Neural cell (in vitro differentiated cells): ENCODE measurements around the gene LIMCH1. TPM values are rescaled to one million over a fixed set of nuclear protein-coding genes. Genes with fewer than 3 reads are reported as not detected.

ENCODE experiments used
- H2AFZ ChIP-seq: fragments of 200-600, 300-800 bp; sonication (generic), shearing (Covaris generic); 2 replicates; pipeline ENCODE4 v1.6.0; 2014; ENCODE audit warnings: low read depth, mild to moderate bottlenecking, antibody characterized with exemption, low read length, moderate library complexity
- H3F3A ChIP-seq: fragments of 200-600 bp; shearing (Covaris generic); 2 replicates; pipeline ENCODE4 v1.6.1; 2016; ENCODE audit warnings: mild to moderate bottlenecking, moderate library complexity, mixed read lengths, antibody characterized with exemption, low read length; ENCODE audit not compliant: insufficient read depth, poor library complexity, severe bottlenecking
- H3K27ac ChIP-seq: fragments of 200-600, 300-800 bp; sonication (generic), shearing (Covaris generic); 2 replicates; pipeline ENCODE4 v1.5.1; 2014; ENCODE audit warnings: mild to moderate bottlenecking, low read length, moderate library complexity
- H3K27me3 ChIP-seq: fragments of 300-800, 200-600 bp; sonication (generic), shearing (Covaris generic); 2 replicates; pipeline ENCODE4 v1.6.0; 2014; ENCODE audit warnings: mild to moderate bottlenecking, low read depth, low read length, moderate library complexity; ENCODE audit not compliant: insufficient read depth
- H3K36me3 ChIP-seq: fragments of 300-800, 200-600 bp; sonication (generic), shearing (Covaris generic); 2 replicates; pipeline ENCODE4 v1.5.1; 2014; ENCODE audit warnings: mild to moderate bottlenecking, antibody characterized with exemption, low read length, moderate library complexity; ENCODE audit not compliant: insufficient read depth
- H3K4me2 ChIP-seq: fragments of 300-800, 200-600 bp; sonication (generic), shearing (Covaris generic); 2 replicates; pipeline ENCODE4 v1.6.0; 2014; ENCODE audit warnings: mild to moderate bottlenecking, low read length
- H3K4me3 ChIP-seq: fragments of 300-800, 200-600 bp; sonication (generic), shearing (Covaris generic); 2 replicates; pipeline ENCODE4 v1.5.1; 2014; ENCODE audit warnings: mild to moderate bottlenecking, low read length, moderate library complexity
- H3K79me2 ChIP-seq: fragments of 200-600 bp; shearing (Covaris generic); replicated peaks from 2 replicates; pipeline ENCODE4 v1.6.0; 2014; ENCODE audit warnings: mild to moderate bottlenecking, low read length, moderate library complexity; ENCODE audit not compliant: insufficient read depth
- H3K9ac ChIP-seq: fragments of 300-800, 200-600 bp; sonication (generic), shearing (Covaris generic); 2 replicates; pipeline ENCODE4 v1.6.1; 2016; ENCODE audit warnings: mild to moderate bottlenecking, low read length, mixed read lengths
- H3K9me2 ChIP-seq: fragments of 200-600 bp; shearing (Covaris generic); 2 replicates; pipeline ENCODE4 v1.6.1; 2016; ENCODE audit warnings: mild to moderate bottlenecking, low read length, mixed read lengths; ENCODE audit not compliant: insufficient read depth
- H3K9me3 ChIP-seq: fragments of 200-600, 300-800 bp; sonication (generic), shearing (Covaris generic); 2 replicates; pipeline ENCODE4 v1.6.1; 2016; ENCODE audit warnings: mild to moderate bottlenecking, mixed run types, low read length, moderate library complexity, mixed read lengths
- H4K20me1 ChIP-seq: fragments of 200-600 bp; shearing (Covaris generic); 2 replicates; pipeline ENCODE4 v1.6.1; 2016; ENCODE audit warnings: mild to moderate bottlenecking, mixed run types; ENCODE audit not compliant: insufficient read depth
- EP300 ChIP-seq: fragments of 450-650 bp; conservative IDR thresholded peaks from 2 replicates; pipeline ENCODE4 v1.6.1; 2014; ENCODE audit warnings: antibody characterized with exemption, mild to moderate bottlenecking, moderate library complexity; ENCODE audit not compliant: poor library complexity, severe bottlenecking
- EZH2 ChIP-seq: fragments of 200-600, 300-800 bp; shearing (Covaris generic), sonication (generic); IDR thresholded peaks from 2 replicates; pipeline ENCODE4 v1.6.1; 2014; ENCODE audit warnings: antibody characterized with exemption, low read length, borderline replicate concordance, mild to moderate bottlenecking; ENCODE audit not compliant: insufficient read depth, poor library complexity, severe bottlenecking
- MXI1 ChIP-seq: fragments of 450-650 bp; conservative IDR thresholded peaks from 2 replicates; pipeline ENCODE4 v1.6.1; 2014; ENCODE audit warnings: antibody characterized with exemption, mild to moderate bottlenecking; ENCODE audit not compliant: poor library complexity, severe bottlenecking
- POLR2AphosphoS5 ChIP-seq: IDR thresholded peaks from 2 replicates; pipeline ENCODE4 v1.6.1; 2012
- RAD21 ChIP-seq: fragments of 450-650 bp; conservative IDR thresholded peaks from 2 replicates; pipeline ENCODE4 v1.6.1; 2014; ENCODE audit warnings: antibody characterized with exemption, mild to moderate bottlenecking, moderate library complexity
- SMC3 ChIP-seq: fragments of 450-650 bp; conservative IDR thresholded peaks from 2 replicates; pipeline ENCODE4 v1.6.1; 2014; ENCODE audit warnings: antibody characterized with exemption, mild to moderate bottlenecking, moderate library complexity; ENCODE audit not compliant: poor library complexity
- TAF1 ChIP-seq: IDR thresholded peaks from 2 replicates; pipeline ENCODE4 v1.6.1; 2012; ENCODE audit warnings: low read depth
- polyA plus RNA-seq: library from polyadenylated mRNA; depleted of rRNA; stranded (reverse); fragments of >200 nt; gene quantifications from 2 replicates; pipeline ENCODE4 v1.2.3, GENCODE V29; 2014
- TF ChIP-seq, protein P1 (sequence below): IDR thresholded peaks from 2 replicates; pipeline ENCODE4 v1.6.1; 2012; ENCODE audit warnings: borderline replicate concordance
- TF ChIP-seq, protein P2 (sequence below): fragments of 450-650 bp; IDR thresholded peaks from 2 replicates; pipeline ENCODE4 v1.5.1; 2014; ENCODE audit warnings: antibody characterized with exemption, mild to moderate bottlenecking, moderate library complexity; ENCODE audit not compliant: poor library complexity, severe bottlenecking

The LIMCH1 gene
- polyA plus RNA-seq, 1 donor from 2014 or later = 9.1 TPM

DNA sequence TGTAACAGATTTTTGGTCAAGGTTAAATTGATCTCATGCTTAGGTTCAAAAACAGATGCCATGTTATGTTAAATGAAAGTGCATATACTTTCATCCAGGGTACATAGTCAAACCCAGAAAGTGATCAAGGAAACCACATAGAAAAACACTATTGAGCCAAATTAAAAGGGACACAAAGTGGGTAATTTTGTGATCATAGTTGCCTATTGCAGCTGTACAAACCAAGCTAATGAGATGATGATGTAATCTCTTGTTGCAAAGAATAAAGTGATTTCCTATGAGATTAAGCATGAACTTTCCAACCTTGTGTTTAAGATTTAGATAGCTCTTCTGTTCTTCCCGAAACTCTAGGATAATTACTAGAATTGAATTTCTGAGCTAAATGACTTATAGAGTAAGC is 20.2 kb upstream of the LIMCH1 start:
- Histone ChIP-seq H3K9ac (no peak overlapping the region), H3K27me3 (no peaks in the 10 kb centered on the region), H3K4me2 (no peak overlapping the region), H2AFZ (no peak overlapping the region), H3F3A (no peaks in the 10 kb centered on the region), H3K79me2 (no peaks in the 10 kb centered on the region), H3K27ac (no peak overlapping the region), H4K20me1 (no peaks in the 10 kb centered on the region), H3K36me3 (no peaks in the 10 kb centered on the region), H3K9me3 (no peaks in the 10 kb centered on the region), H3K4me3 (no peak overlapping the region), H3K9me2 (no peaks in the 10 kb centered on the region)
- TF ChIP-seq RAD21 (no peak), EZH2 (no peak), MXI1 (no peak), TAF1 (no peak), EP300 (no peak), POLR2AphosphoS5 (no peak), SMC3 (no peak)
- TF ChIP-seq, protein P1, sequence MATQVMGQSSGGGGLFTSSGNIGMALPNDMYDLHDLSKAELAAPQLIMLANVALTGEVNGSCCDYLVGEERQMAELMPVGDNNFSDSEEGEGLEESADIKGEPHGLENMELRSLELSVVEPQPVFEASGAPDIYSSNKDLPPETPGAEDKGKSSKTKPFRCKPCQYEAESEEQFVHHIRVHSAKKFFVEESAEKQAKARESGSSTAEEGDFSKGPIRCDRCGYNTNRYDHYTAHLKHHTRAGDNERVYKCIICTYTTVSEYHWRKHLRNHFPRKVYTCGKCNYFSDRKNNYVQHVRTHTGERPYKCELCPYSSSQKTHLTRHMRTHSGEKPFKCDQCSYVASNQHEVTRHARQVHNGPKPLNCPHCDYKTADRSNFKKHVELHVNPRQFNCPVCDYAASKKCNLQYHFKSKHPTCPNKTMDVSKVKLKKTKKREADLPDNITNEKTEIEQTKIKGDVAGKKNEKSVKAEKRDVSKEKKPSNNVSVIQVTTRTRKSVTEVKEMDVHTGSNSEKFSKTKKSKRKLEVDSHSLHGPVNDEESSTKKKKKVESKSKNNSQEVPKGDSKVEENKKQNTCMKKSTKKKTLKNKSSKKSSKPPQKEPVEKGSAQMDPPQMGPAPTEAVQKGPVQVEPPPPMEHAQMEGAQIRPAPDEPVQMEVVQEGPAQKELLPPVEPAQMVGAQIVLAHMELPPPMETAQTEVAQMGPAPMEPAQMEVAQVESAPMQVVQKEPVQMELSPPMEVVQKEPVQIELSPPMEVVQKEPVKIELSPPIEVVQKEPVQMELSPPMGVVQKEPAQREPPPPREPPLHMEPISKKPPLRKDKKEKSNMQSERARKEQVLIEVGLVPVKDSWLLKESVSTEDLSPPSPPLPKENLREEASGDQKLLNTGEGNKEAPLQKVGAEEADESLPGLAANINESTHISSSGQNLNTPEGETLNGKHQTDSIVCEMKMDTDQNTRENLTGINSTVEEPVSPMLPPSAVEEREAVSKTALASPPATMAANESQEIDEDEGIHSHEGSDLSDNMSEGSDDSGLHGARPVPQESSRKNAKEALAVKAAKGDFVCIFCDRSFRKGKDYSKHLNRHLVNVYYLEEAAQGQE = no peak
- TF ChIP-seq, protein P2, sequence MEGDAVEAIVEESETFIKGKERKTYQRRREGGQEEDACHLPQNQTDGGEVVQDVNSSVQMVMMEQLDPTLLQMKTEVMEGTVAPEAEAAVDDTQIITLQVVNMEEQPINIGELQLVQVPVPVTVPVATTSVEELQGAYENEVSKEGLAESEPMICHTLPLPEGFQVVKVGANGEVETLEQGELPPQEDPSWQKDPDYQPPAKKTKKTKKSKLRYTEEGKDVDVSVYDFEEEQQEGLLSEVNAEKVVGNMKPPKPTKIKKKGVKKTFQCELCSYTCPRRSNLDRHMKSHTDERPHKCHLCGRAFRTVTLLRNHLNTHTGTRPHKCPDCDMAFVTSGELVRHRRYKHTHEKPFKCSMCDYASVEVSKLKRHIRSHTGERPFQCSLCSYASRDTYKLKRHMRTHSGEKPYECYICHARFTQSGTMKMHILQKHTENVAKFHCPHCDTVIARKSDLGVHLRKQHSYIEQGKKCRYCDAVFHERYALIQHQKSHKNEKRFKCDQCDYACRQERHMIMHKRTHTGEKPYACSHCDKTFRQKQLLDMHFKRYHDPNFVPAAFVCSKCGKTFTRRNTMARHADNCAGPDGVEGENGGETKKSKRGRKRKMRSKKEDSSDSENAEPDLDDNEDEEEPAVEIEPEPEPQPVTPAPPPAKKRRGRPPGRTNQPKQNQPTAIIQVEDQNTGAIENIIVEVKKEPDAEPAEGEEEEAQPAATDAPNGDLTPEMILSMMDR = no peak

DNA sequence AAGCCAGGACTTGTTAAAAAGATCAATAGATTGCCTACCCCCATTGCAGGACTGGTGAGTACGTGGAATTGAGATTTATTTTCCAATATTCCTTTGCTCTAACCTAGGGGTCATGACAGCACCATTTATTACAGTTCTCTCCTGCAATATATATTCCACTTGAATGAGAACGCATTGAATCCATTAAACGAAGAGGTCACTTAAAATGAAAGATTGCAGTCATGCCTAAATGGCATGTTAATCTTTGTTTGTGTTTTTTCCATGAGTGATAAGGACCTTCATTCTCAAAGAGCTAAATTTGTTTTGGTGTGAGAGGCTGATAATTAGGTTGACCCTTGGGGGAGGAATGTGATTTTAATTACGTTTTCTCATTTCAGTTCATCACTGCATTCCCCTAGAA is 13.5 kb upstream of the LIMCH1 start:
- H3K9me3 ChIP-seq = no peaks in the 10 kb centered on the region
- no peak overlapping the region for H3K9ac ChIP-seq
- no peaks in the 10 kb centered on the region for H4K20me1 ChIP-seq
- no peak overlapping the region for H2AFZ ChIP-seq
- H3K27ac ChIP-seq = no peak overlapping the region
- no peak for TF ChIP-seq MXI1
- TF ChIP-seq POLR2AphosphoS5 = no peak
- TF ChIP-seq SMC3 = no peak
- no peaks in the 10 kb centered on the region for H3K9me2 ChIP-seq
- H3K79me2 ChIP-seq = no peaks in the 10 kb centered on the region
- H3K27me3 ChIP-seq = no peaks in the 10 kb centered on the region
- H3K4me2 ChIP-seq = no peak overlapping the region
- no peaks in the 10 kb centered on the region for H3K36me3 ChIP-seq
- no peak overlapping the region for H3K4me3 ChIP-seq
- H3F3A ChIP-seq = no peaks in the 10 kb centered on the region

DNA sequence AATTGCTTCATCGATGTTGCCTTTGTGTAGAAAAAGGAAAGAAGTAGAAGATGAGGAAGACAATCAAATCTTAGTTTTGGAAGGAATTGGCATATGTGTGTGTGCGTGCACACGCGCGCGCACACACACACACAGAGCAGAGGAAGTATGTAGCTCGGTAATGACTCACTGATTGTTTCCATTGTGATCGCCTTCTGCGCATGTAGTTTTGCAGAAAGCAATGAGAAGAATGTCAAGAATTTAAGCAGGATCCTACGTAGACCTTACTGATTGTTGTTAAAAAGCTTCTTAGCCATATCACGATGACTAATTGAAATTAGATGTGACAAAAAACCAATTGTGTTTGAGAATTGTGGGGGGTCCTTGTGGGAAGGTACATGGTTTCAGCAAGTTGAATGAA is 12.8 kb upstream of the LIMCH1 start:
- H3K4me3 ChIP-seq = no peak overlapping the region
- no peak overlapping the region for H3K9ac ChIP-seq
- H3K36me3 ChIP-seq = no peaks in the 10 kb centered on the region
- H4K20me1 ChIP-seq = no peaks in the 10 kb centered on the region
- no peaks in the 10 kb centered on the region for H3K9me3 ChIP-seq
- no peak overlapping the region for H3K27ac ChIP-seq
- H2AFZ ChIP-seq = no peak overlapping the region
- H3F3A ChIP-seq = no peaks in the 10 kb centered on the region
- no peak overlapping the region for H3K4me2 ChIP-seq
- no peaks in the 10 kb centered on the region for H3K27me3 ChIP-seq
- H3K79me2 ChIP-seq = no peaks in the 10 kb centered on the region
- H3K9me2 ChIP-seq = no peaks in the 10 kb centered on the region
- TF ChIP-seq POLR2AphosphoS5 (no peak), SMC3 (no peak), EZH2 (no peak), TAF1 (no peak), MXI1 (no peak), RAD21 (no peak), EP300 (no peak)
- TF ChIP-seq, protein P2 = no peak
- TF ChIP-seq, protein P1 = no peak
